Midbrain (tissue), 1 donor: Measurements from ENCODE around the gene NTPCR.
"Not testable (repeated sequence)": the region's sequence is repeated elsewhere in the genome, so short reads cannot be mapped to it uniquely, and the experiment has no call there.

Experiments used
- DNase-seq: peaks from one replicate; lab custom pipeline; 2025; lab: John Stamatoyannopoulos, UW

NTPCR gene

DNA sequence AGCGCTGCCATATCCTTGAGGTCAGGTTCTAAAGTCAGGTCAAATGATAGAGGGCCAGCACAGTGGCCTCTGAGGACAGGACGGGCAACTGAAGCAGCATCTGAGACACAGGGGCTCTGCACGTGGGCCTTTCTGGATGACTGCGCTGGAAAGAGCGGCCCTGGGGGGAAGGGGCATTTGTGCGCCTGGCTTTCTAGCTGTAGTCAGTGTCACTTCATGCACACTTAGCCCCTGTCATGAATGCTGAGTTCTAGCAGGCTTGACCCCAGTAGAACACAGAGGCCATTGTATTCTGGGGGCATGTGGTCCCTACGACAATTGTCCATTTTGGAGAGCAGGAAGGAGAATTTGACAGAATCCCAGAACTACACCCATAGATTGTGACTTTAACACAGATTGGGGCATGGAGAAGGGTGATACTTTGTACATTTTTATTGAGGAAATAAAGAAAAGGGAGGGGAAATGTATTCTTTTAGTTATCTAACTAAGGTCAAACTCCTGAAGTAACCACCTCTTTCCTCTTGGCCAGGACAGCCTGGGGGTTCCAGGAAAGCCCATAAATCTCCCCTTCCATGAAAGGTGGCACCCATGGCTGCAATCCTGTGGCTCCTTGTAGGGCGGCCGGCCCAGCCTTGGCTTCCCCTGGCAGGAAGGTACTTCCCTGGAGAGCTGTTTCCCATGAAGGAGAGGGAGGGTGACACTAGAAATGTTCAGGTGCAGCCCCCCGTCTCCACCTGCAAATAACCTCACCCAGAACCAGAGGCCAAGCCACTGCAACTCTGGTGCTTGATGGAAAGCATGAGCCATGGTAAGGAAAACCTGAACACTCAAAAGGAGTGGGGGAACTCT, 34.4 kb downstream of the NTPCR start:
- DNase-seq = peak; percentile 63

DNA sequence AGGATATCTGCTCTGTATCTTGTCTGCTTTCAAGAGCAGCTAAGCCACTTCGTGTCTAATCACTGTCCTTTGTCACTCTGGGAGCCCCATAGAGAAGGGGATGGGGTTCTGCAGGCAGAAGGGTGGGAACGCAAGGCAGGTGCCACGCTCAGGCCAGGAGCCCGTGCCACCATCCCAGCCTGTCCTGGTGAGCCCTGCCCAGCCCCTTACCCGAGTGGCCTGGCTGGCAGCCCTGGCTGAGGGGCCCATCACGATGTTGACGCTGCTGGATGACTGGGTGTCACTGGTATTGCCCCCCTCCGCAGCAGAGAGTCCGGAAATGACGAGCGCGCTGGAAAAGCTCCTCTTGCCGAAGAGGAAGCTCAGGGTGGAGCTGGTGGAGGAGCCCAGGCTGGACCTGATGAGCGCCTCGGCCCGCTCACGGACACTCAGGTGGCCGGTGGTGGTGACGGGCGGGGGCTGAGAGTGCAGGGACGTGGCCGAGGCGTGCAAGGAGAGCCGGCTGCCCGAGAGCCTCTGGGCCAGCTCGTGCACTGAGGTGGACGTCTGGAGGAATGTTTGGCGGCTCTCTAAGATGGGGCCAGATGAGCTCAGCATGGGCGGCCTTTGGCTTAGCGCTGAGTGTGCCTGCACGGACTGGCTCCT, 35.6 kb downstream of the NTPCR start:
- DNase-seq = no peak

DNA sequence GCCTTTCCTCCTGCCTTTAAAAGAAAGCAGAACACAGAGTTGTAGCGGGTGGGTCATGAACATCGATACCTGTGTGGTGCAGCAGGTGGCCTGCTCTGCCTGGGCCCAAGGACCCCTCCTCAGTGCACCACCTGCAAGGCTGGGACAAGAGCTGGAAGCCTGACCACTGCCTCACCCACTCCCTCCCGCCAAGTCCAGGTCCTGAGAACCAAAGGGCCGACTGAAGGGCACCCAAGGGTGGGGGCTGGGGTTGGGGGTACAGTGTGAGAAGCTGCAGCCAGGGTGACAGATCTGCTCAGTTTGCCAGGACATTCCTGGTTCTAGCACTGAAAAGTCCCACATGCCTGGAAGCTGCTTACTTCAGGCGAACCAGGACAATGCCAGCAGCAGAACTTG, 36.1 kb downstream of the NTPCR start:
- no peak for DNase-seq

DNA sequence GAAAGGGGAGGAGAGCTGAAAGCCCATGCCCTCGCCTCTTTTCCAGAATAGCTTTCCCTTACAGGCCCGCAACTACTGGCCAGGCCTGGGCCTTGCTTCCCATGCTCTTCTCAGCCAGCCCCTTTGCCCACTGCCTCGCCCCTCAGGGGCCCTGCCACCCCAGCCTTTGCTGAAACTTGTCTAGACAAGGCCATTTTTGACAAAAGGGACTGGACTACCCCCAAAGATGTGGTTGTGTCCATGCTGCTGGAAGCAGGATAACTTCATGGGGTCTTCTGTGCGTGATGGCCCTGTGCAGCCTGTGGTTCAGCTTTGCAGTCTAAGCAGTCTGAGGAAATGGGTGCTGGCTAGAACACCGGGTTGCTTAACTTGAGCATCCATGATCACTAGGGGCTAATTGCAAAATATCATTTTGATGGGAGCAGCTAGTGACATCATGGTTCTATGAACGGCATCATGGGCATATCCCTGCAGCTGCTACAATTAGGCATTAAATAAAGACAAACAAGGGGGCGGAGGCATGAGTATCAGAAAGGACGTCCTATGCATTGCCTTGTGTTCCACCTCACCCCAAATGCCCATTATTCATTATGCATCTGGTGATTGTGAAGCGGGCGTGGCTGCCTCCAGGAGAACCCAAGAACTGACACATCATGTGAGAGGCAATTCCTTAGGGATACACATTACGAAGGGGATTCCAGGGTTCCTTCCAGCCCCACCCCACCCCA, 36.8 kb downstream of the NTPCR start:
- no peak for DNase-seq

GRCh38 chr1:232987774-232988140, 37.3 kb downstream of the NTPCR start:
- no peak for DNase-seq

- no peak for DNase-seq
Measured at GRCh38 chr1:232988572-232989040, 38.2 kb downstream of the NTPCR start.

GRCh38 chr1:232990176-232991128, 40.0 kb downstream of the NTPCR start:
- no peak for DNase-seq

GRCh38 chr1:232991238-232991637, 40.8 kb downstream of the NTPCR start:
- DNase-seq = no peak

DNA sequence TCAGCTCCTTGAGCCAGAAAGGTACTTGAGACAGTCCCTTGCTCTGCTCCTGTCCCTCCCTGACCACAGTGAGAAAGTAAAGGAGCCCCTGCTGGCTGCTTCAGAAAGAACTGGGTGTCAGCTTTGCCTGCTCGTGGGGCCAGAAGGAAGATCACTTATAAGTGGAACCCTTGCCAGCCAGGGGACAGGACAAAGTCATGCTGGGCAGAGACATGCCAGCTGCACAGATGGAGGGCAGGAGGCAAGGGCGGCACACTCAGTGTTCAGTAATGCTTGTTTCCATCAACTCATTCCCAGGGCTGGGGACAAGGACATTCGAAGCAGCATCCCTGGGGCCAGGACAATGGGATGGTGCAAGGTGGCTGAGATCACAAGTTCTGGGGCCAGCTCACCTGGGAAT, 41.8 kb downstream of the NTPCR start:
- DNase-seq = no peak

DNA sequence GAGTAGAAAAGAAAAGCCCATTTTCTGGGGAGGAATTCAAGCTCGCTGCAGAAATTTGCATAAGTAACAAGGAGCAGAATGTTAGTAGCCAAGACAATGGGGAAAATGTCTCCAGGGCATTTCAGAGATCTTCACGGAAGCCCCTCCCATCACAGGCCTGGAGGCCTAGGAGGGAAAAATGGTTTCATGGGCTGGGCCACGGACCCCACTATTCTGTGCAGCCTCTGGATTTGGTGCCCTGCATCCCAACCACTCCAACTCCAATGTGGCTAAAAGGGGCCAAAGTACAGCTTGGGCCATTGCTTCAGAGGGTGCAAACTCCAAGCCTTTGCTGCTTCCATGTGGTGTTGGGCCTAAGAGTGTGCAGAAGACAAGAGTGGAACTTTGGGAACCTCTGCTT, 43.1 kb downstream of the NTPCR start:
- DNase-seq = no peak

GRCh38 chr1:232995189-232995588, 44.8 kb downstream of the NTPCR start:
- DNase-seq = no peak

DNA sequence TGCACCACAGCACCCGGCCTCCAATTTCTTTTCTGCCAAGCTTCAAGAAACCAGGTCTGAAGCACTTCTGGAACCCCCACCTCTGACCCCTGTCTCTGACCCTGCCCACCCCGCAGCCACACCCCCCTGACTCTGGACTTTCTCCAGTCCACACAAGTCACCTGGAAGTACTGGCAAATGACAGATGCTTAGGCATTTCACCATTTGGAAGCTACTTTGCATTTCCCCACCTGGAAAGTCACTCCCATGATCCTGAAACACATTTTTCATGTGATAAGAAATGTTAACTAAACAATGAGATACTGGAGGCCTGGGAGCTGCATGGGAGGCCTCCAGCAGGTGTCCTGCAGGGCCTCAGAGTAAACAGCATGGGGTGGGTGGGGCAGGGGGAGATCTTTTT, 45.7 kb downstream of the NTPCR start:
- no peak for DNase-seq

- no peak for DNase-seq
Measured at GRCh38 chr1:232998138-232998537, 47.7 kb downstream of the NTPCR start.

- no peak for DNase-seq
Measured at GRCh38 chr1:232998646-232999045, 48.2 kb downstream of the NTPCR start.

GRCh38 chr1:232999956-233000625, 49.7 kb downstream of the NTPCR start:
- no peak for DNase-seq

- DNase-seq = not testable (repeated sequence)
Measured at GRCh38 chr1:233003638-233004037, 53.2 kb downstream of the NTPCR start.

DNA sequence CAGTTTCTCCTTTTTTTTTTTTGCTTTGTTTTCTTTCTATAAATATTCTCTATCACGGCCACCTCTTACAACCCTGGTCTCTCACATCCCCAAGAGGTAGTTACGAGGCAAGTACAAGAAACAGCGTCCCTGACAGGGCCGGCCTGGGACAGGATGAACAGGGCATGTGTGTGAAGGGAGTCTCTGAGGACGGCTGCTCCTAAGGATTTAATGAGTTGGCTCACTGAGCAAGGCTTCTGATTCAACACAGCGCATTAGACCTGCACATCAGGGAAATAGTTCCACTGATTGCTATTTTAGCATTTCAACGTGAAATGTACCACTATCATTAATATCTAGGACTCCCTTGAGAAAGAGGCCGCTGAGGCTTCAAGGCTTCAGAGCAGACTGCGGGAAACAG, 54.0 kb downstream of the NTPCR start:
- DNase-seq = no peak

- DNase-seq = no peak
Measured at GRCh38 chr1:233005156-233005555, 54.7 kb downstream of the NTPCR start.

- DNase-seq = no peak
Measured at GRCh38 chr1:233005703-233006102, 55.3 kb downstream of the NTPCR start.

DNA sequence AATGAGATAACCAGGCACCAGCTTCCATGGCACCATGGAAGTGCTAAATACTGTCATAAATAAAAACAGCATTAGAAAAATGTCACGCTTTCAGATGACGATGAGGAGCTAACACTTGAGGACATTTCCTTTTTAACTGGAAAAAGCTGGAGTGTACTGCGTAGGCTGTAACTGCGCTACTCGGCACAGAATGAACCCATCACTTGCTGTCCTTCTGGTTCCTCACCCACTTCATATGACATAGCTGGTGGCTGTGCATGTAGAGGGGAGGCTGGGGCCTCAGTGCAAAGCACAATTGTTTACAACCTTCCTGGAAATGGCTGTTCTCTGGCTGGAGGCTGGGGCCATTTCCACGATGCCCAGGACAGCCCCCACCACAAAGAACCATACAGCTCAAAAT, 55.7 kb downstream of the NTPCR start:
- DNase-seq = no peak

- no peak for DNase-seq
Measured at GRCh38 chr1:233006541-233006973, 56.1 kb downstream of the NTPCR start.
